Loucy (cell line): Measurements from ENCODE around the gene SLC27A4.

Experiments
- EZH2phosphoT487 ChIP-seq: fragments of 200-600 bp; IDR thresholded peaks from 2 replicates; pipeline ENCODE4 v1.6.1; 2018; ENCODE audit warnings: antibody characterized with exemption, mild to moderate bottlenecking, moderate library complexity, borderline replicate concordance
- TF ChIP-seq, protein P1 (sequence below): fragments of 200-600 bp; sonication (generic); conservative IDR thresholded peaks from 2 replicates; pipeline ENCODE4 v1.5.1; 2014; ENCODE audit warnings: mild to moderate bottlenecking, antibody characterized with exemption, low read length

DNA sequence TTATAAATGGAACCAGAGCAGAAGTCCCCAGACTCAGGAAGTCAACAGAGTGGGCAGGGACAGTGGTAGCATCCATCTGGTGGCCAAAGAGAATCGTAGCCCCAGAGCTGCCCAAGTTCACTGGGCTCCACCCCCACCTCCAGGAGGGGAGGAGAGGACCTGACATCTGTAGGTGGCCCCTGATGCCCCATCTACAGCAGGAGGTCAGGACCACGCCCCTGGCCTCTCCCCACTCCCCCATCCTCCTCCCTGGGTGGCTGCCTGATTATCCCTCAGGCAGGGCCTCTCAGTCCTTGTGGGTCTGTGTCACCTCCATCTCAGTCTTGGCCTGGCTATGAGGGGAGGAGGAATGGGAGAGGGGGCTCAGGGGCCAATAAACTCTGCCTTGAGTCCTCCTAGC, 20.5 kb downstream of the SLC27A4 start:
- TF ChIP-seq, protein P1, sequence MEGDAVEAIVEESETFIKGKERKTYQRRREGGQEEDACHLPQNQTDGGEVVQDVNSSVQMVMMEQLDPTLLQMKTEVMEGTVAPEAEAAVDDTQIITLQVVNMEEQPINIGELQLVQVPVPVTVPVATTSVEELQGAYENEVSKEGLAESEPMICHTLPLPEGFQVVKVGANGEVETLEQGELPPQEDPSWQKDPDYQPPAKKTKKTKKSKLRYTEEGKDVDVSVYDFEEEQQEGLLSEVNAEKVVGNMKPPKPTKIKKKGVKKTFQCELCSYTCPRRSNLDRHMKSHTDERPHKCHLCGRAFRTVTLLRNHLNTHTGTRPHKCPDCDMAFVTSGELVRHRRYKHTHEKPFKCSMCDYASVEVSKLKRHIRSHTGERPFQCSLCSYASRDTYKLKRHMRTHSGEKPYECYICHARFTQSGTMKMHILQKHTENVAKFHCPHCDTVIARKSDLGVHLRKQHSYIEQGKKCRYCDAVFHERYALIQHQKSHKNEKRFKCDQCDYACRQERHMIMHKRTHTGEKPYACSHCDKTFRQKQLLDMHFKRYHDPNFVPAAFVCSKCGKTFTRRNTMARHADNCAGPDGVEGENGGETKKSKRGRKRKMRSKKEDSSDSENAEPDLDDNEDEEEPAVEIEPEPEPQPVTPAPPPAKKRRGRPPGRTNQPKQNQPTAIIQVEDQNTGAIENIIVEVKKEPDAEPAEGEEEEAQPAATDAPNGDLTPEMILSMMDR: no peak
- no peak for TF ChIP-seq EZH2phosphoT487
